ENCODE data around the gene LRRTM4. TPM values are rescaled to one million over a fixed set of nuclear protein-coding genes. Genes with fewer than 3 reads are reported as not detected.

LRRTM4 gene
- total and polyA plus RNA-seq, 2 experiments from 2014 or later: 8.5 to 15.4 TPM

DNA sequence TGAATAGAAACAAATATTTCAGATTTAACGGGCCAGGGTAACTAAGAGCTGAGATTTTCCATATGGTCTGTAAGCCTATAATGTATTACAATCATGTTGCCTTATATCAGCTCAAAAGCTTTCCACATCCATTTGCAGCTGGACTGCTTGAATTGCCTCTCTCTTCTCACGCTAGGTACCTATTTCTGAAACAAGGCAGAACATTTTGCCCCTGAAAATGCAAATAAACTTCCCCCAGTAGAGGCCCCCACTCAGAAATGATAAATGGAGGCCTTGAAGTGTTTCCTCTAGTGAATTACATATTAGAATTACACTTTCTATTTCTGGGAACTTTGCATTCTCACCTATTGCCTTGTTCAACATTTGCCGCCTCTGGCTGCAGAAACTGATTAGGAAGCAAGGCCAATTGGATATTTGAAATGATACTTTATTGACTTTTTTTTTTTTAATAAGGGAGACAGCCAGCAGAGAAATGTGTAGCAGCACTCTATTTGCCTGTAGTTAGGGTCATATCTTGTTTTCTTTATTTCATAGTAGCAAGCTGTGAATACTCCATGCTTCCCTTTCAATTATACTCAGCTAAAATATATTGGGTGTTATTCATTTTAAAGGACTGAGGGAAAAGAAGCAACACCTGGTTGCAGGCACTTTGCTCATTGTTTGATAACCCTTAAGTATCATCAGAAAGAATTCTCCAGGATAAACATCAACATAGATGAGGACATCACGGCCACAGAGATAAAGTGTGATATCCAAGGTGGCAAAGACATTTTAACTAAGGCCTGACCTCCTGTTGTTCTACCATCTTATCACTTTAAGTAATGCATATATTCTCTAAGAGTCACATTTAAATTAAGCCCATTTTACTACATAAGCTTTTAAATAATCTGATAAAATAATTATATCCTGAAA lies 505.5 kb downstream of the LRRTM4 start:
- no peaks in the 10 kb centered on the region for H3K9me3 ChIP-seq (ENCODE audit: low read depth)
- H3K4me1 ChIP-seq (ENCODE audit: low read depth): peaks cover 4% of the 10 kb centered on the region
- H3K27ac ChIP-seq: no peak overlapping the region
- TF ChIP-seq, protein P1, sequence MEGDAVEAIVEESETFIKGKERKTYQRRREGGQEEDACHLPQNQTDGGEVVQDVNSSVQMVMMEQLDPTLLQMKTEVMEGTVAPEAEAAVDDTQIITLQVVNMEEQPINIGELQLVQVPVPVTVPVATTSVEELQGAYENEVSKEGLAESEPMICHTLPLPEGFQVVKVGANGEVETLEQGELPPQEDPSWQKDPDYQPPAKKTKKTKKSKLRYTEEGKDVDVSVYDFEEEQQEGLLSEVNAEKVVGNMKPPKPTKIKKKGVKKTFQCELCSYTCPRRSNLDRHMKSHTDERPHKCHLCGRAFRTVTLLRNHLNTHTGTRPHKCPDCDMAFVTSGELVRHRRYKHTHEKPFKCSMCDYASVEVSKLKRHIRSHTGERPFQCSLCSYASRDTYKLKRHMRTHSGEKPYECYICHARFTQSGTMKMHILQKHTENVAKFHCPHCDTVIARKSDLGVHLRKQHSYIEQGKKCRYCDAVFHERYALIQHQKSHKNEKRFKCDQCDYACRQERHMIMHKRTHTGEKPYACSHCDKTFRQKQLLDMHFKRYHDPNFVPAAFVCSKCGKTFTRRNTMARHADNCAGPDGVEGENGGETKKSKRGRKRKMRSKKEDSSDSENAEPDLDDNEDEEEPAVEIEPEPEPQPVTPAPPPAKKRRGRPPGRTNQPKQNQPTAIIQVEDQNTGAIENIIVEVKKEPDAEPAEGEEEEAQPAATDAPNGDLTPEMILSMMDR (IDR thresholded peaks at IDR 0.05; ENCODE audit: low read depth, low read length): no peak
- no peak overlapping the region for H3K4me3 ChIP-seq
- H3K36me3 ChIP-seq: no peaks in the 10 kb centered on the region
- no peak for DNase-seq (ENCODE audit: low read depth in 1 of 2, low spot score in 1 of 2)
- H3K27me3 ChIP-seq: no peaks in the 10 kb centered on the region

- no peak overlapping the region for H3K27ac ChIP-seq
- no peaks in the 10 kb centered on the region for H3K27me3 ChIP-seq
- peaks cover 4% of the 10 kb centered on the region for H3K4me1 ChIP-seq (ENCODE audit: low read depth)
- H3K4me3 ChIP-seq: no peak overlapping the region
- TF ChIP-seq, protein P1 (IDR thresholded peaks at IDR 0.05; ENCODE audit: low read depth, low read length): no peak
- no peaks in the 10 kb centered on the region for H3K36me3 ChIP-seq
- DNase-seq (ENCODE audit: low read depth in 1 of 2, low spot score in 1 of 2): no peak
- H3K9me3 ChIP-seq (ENCODE audit: low read depth): no peaks in the 10 kb centered on the region
Observed at GRCh38 chr2:77013953-77014352, 508.2 kb downstream of the LRRTM4 start.

GRCh38 chr2:77013457-77013856 lies 508.7 kb downstream of the LRRTM4 start:
- no peaks in the 10 kb centered on the region for H3K9me3 ChIP-seq (ENCODE audit: low read depth)
- H3K36me3 ChIP-seq: no peaks in the 10 kb centered on the region
- TF ChIP-seq, protein P1 (IDR thresholded peaks at IDR 0.05; ENCODE audit: low read depth, low read length): no peak
- H3K4me1 ChIP-seq (ENCODE audit: low read depth): peaks cover 4% of the 10 kb centered on the region
- H3K4me3 ChIP-seq: no peak overlapping the region
- no peaks in the 10 kb centered on the region for H3K27me3 ChIP-seq
- H3K27ac ChIP-seq: no peak overlapping the region
- no peak for DNase-seq (ENCODE audit: low read depth in 1 of 2, low spot score in 1 of 2)

GRCh38 chr2:77009307-77009706 lies 512.9 kb downstream of the LRRTM4 start:
- TF ChIP-seq, protein P1 (IDR thresholded peaks at IDR 0.05; ENCODE audit: low read depth, low read length): no peak
- Histone ChIP-seq H3K27ac (no peak overlapping the region), H3K4me1 (ENCODE audit: low read depth) (no peaks in the 10 kb centered on the region)

GRCh38 chr2:77008853-77009252 lies 513.3 kb downstream of the LRRTM4 start:
- no peaks in the 10 kb centered on the region for H3K27me3 ChIP-seq
- no peak overlapping the region for H3K4me3 ChIP-seq
- H3K36me3 ChIP-seq: no peaks in the 10 kb centered on the region
- no peak overlapping the region for H3K27ac ChIP-seq
- TF ChIP-seq, protein P1 (IDR thresholded peaks at IDR 0.05; ENCODE audit: low read depth, low read length): no peak
- no peaks in the 10 kb centered on the region for H3K4me1 ChIP-seq (ENCODE audit: low read depth)
- H3K9me3 ChIP-seq (ENCODE audit: low read depth): no peaks in the 10 kb centered on the region
- no peak for DNase-seq (ENCODE audit: low read depth in 1 of 2, low spot score in 1 of 2)

More at GRCh38 chr2:77009307-77009706, 512.9 kb downstream of the LRRTM4 start:
- Histone ChIP-seq H3K4me3 (no peak overlapping the region), H3K27me3 (no peaks in the 10 kb centered on the region), H3K9me3 (ENCODE audit: low read depth) (no peaks in the 10 kb centered on the region), H3K36me3 (no peaks in the 10 kb centered on the region)
- DNase-seq (ENCODE audit: low read depth in 1 of 2, low spot score in 1 of 2): peak in 1 of 2 donors; percentile 2
